DOHH2 (cell line): Measurements from ENCODE around the gene SDC4.

ENCODE experiments used
- EZH2phosphoT487 ChIP-seq: fragments of 200-600 bp; sonication (generic); IDR thresholded peaks from 2 replicates; pipeline ENCODE4 v1.6.1; 2017; ENCODE audit warnings: borderline replicate concordance, mild to moderate bottlenecking, antibody characterized with exemption, low read length, moderate library complexity, mixed read lengths
- TF ChIP-seq, protein P1 (sequence below): fragments of 200-600 bp; sonication (generic); IDR thresholded peaks from one replicate; pipeline ENCODE4 v1.5.1; 2014; ENCODE audit warnings: antibody characterized with exemption, mild to moderate bottlenecking, low read depth, low read length; ENCODE audit not compliant: poor library complexity, severe bottlenecking

DNA sequence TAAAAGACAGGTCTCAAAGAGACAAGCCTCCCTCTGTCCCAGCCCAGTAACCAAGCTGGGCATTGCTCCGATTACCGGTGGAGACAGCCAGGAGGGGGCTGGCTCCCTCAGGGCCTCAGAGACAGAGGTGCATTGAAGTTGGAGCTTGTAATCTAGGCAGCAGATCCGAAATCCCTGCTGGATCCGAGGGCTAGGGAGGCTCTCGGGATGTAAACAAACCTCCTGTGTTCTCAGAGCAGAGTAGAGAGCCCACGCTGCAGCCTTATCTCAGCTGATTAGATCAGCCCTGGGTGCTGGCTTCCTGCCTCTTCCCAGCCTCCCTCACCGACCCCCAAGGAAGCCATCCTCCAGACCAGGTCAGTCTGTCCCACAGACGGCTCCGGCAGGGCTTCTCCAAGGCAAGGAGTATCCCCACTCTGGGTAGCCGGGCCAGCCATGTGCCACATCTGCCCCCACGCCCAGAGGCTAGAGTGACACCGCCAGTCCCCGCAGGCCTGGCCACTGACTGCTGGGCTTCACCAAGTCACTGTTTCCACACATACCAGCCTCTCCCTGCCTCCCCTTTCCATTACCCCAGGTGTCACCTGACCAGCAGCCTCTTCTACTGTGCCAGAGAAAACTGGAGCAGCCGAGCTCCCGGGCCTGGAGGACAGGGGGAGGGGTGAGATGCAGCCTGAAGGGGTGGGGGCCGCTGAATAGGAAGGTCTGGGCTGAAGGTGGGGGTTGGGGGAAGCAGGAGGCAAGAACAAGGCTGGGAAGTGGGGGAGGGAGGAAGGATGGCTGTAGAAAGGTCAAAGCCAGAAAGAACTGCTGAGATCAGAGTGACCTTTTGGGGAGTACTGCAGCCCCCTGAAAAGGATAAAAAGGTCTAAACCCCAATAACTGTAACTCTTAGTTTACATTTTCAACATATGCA is 6.0 kb downstream of the SDC4 start:
- TF ChIP-seq, protein P1, sequence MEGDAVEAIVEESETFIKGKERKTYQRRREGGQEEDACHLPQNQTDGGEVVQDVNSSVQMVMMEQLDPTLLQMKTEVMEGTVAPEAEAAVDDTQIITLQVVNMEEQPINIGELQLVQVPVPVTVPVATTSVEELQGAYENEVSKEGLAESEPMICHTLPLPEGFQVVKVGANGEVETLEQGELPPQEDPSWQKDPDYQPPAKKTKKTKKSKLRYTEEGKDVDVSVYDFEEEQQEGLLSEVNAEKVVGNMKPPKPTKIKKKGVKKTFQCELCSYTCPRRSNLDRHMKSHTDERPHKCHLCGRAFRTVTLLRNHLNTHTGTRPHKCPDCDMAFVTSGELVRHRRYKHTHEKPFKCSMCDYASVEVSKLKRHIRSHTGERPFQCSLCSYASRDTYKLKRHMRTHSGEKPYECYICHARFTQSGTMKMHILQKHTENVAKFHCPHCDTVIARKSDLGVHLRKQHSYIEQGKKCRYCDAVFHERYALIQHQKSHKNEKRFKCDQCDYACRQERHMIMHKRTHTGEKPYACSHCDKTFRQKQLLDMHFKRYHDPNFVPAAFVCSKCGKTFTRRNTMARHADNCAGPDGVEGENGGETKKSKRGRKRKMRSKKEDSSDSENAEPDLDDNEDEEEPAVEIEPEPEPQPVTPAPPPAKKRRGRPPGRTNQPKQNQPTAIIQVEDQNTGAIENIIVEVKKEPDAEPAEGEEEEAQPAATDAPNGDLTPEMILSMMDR = no peak
- no peak for TF ChIP-seq EZH2phosphoT487
